Stimulated activated CD8-positive, alpha-beta memory T cell treated with anti-CD3 and anti-CD28 coated beads, Interleukin-15, amount 100 ng/mL, for 48 hours (primary cell): ENCODE data around the gene ITM2C.

ENCODE experiments used
- DNase-seq, 2 donors: peaks; one replicate each; pipeline ENCODE4 v3.0.0-alpha.2; 2020; ENCODE audit warnings: low read depth in 2 of 2

Gene ITM2C

DNA sequence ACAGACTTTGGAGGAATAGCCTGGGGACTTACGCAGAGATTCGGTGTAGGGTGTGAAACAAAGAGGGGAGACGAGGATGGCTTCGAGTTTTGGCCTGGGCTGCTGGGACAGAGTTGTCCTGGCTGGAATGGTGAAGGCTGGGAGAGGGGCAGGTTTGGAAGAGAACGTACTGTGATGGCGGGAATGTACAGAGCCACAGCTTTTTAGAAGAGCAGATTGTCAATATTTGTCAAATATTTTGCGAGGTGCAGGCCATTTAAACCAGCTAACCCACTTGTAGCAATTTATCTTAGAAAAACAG, 14.4 kb upstream of the ITM2C start:
- no peak for DNase-seq

DNA sequence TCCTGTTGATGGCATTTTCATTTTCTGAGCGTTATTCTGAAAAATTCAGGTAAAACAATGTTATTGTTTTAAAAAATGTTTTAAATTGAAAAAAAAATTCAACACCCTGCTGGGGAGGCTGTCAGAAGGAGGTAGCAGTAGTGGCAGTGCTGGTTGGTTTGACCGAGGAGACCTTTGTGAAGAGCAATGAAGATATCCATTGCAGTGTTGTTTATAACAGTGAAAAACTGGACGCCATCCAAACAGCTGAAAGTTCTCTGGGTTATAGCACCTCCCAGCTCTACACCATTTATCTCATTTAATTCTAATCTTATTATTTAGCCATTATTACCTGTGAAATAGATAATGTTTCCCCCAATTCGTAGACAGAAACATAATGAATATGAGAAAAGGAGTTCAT, 12.6 kb upstream of the ITM2C start:
- no peak for DNase-seq

DNA sequence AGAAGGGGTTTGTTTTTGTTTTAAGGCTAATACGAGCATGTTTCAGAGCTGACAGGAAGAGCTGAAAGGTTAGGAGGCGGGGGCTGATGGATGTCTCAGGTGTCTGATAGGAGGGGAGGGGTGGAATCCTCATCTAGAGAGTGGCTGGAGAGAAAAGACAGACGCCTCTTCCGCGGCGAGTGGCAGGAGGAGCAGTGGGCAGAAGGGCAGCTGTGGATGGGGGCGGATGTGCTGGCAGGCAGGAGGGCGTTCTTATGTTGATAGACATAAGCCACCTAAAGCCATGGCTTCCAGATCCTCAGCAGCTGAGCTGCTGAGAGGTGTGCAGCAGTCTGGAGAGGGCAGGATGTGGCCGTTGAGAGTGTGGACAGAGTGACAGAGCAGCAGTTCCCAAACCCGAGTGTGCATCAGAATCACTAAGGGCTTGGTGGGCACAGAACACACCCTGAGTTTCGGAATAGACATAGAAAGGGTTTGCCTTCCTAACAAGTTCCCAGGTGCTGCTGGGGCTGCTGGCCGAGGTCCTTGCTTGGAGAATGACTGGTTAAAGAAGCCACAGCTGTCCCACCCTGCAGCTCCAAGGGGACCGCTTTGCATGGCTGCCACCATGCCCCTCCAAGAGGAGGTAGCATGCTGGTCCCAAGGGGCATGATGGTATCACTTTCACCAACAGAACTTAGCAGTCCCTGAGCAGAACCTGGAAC, 3.0 kb upstream of the ITM2C start:
- no peak for DNase-seq

DNA sequence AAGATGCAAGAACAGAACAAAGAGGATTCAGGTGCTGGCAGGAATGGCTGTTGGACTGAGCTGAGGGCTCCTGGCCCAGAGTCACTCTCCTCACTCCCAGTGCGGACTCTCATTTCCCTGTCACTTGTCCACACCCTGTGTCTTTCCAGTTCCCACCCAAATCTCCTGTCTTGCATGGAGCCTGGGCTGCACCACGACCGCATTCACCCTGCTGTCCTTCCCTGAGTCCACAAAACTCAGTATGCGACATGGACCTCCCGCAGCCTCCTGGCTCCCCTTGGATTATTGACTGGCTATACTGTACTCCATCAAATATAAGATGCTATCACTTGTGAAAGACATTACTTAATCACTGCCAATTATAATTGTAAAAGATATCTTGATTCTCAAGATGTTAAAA, 2.5 kb upstream of the ITM2C start:
- DNase-seq: no peak

DNA sequence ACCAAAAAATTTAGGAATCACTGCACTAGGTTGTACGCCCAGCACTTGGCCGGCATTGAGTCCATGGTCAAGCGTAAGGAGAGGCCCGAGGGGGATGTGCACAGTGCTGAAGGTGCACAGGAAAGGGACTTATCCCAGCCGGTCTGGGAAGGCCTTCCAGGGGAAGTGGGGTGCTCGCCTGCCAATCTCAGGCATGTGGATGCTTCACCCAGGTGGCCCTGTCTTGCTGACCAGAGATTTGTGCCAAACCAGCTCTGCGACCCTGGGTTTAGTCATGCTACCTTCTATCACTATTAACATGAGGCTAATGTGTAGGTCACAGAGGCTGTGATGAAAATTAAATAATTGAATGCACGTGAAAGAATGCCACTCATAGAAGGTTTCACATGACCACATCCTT, 1.7 kb upstream of the ITM2C start:
- DNase-seq: no peak

DNA sequence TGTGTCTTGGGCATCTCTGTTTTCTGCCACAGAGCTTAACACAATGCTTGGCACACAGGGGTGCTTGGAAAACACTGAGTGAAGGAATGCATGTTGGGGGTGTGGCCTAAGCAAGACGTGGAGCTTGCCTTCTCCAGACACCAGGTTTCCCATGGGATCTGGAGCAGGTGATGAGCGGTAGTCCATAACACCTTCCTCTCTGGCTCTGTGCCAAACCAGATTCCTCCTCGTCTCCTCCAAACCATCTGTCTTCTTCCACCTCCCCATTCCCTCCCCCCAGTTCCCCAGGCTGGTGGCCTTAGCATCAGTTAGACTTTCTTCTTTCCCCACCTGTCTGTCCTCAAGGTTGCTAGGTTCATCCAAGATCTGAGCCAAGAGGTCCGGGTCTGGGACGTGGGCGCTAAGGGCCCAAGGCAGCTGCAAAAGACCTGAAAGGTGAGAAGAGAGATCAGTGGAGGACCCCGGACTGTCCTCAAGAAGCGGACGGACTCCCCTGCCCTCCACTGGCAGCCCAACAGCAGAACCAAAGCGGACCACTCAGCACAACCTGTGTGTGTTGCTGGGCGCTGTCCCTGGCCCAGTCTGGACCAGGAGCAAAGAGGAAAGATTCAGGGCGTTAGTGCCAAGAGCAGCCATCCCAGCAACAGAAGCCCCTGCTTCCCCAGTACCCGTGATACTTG, 1.2 kb upstream of the ITM2C start:
- DNase-seq: no peak

DNA sequence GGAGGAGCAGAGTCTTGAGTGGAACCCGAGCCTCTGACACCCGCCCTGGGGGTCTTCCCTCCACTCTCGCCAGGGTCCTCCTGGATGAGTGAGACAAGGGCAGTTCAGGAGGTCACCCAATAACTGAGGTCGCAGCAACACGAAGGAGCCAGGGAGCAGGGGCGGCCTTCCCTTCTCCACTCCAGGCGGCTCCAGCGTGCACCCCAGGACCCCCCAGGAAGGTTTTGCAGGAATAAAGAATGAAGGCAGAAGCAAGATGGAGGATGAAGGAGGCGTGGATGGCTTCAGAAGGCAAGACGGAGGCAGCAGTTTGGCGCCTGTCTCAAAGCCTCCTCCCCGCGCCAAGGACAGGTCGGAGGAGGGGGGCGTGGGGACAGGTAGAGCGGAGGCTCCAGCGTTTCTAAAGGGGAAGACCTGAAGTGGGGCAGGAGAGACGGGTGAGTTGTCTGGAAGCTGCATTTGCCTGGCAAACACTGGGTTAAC, 579 bp upstream of the ITM2C start:
- no peak for DNase-seq

DNA sequence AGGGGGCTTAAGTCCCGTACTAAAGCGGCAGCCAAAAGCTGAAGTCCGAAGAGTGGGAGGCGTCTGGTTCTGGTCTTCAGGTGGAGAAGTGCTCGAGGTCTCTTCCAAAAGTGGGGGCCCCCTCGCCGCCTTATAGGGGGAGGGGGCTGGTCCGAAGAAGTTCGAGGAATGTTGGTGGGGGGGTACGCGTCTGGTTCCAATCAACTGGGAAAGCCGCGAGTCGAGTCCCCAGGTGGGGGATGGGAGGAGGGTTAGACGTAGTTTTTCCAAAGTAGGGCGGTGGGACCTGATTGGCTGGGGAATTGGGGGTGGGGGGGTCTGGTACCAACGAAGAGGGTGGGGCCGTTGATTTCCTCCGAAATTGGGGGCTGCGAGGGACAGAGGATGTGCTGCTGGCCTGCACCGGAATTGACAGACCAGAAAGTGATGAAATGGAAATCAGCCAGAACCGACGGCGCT, 594 bp downstream of the ITM2C start:
- no peak for DNase-seq

DNA sequence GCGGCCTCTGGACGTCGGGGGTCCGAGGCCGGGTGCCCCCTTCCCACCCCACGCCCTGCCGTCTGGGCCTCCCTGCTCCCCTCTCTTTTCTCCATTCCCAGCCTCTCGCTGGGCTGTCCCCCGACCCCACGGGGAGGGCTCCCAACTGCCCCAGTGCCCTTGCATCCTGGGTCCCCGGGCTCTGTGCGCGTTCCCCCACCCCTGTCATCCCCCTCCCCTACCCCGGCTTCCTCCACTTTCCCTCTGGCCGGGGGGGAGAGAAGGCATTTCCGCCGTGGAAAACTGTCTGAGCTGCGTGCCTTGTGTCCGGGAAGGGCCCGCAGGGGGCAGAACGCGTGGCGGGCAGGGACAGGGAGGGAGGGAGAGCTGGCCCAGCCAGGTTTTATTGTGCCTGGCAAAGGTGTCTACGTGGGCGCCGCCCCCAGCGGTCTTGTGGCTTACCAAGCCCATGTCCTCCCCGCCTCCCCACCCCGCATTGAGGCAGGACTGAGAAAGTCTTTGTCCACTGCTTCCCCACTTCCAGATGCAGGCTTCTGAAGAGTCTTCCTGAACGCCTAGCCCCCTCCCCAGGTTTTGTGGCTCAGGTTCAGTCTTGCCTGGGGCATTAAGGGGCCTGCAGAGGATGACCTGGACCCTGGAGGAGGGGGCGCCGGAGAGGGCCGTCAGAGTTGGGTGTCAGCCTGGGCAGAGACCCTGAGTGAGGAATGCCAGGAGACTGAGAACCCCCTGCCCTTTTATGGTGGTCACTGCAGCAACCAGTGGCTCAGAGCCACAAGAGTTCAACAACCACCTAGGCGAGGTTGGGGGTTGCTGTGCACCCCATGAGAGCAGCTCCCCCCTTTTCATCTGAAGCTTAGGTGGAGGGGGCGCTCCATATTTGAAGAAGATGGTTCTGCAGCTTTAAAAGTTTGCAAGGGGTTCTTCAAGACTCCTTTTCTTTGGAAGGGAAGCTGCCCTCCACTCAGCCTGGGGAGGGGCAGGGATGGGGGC, 1.3 kb downstream of the ITM2C start:
- peak in 1 of 2 donors; percentile 30 for DNase-seq

DNA sequence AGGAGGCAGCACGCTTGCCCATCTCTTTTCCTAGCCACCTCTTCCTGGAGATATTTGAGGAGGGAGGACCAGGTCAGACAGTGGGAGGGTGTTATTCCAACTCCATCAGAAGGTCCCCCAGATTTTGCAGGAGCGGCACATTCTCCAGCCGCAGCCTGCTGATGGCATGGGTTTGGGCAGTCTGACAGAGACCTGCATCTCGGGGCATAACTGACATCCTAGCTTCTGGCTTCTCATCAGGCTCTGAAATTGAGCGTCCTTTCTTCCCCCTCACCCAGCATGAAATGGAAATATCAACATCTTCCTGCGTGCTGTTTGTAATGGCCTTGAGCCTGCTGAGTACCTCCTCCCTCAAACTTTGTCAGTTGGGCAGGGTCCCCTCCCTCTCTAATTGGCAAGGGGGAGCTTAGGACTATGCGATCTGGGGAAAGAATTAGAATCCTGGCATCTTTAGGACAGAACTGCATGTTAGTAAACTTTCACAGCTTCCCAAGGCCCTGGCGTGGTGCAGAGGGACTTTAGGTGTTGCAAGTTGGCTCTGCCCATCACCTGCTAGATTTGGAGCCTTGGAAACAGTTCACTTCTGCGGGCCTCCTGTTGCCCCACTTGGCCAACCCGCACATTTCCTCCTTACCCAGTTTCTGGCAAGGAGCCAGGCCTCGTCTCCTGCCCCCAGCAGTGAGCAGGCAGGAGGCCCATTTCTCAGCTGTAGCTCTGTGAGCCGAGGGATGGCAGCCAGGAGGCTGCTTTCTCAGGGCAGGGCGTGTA, 2.2 kb downstream of the ITM2C start:
- DNase-seq: no peak

DNA sequence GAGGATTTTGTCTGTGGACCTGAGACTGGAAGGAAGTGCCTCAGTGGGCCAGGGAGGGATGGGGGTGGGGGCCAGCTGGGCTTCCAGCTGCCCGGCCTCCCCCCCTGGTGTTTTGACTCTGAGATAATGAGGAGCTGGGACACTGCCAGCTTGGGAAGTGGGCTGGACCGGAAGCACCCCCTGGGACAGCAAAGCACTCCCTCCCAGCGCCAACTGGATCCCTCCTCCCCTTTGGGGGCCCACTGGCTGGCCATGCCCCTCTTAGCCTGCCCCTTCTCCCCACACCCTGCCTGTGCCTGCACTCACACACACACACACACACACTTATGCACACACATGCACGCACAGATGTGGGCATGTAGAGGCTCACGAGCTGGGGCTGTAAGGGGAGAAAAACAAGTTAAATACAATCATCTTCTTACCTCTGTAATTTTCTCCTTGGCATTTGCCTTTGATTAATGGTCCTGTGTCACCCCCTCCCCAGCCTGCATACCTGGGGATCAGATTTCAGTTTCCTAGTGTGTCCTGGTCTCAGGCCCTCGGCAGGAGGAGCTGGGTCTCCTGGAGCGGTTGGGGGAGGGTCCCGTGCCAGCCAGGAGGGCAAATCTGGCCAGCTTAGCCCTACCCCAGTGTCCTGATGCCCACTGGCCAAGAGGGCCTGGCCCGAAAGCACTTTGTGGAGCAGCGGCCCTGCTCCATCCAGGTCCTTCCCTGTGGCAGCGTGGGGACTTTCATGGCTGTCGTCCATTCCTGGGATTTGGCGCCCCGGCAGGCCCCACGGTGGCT, 3.6 kb downstream of the ITM2C start:
- DNase-seq: no peak

DNA sequence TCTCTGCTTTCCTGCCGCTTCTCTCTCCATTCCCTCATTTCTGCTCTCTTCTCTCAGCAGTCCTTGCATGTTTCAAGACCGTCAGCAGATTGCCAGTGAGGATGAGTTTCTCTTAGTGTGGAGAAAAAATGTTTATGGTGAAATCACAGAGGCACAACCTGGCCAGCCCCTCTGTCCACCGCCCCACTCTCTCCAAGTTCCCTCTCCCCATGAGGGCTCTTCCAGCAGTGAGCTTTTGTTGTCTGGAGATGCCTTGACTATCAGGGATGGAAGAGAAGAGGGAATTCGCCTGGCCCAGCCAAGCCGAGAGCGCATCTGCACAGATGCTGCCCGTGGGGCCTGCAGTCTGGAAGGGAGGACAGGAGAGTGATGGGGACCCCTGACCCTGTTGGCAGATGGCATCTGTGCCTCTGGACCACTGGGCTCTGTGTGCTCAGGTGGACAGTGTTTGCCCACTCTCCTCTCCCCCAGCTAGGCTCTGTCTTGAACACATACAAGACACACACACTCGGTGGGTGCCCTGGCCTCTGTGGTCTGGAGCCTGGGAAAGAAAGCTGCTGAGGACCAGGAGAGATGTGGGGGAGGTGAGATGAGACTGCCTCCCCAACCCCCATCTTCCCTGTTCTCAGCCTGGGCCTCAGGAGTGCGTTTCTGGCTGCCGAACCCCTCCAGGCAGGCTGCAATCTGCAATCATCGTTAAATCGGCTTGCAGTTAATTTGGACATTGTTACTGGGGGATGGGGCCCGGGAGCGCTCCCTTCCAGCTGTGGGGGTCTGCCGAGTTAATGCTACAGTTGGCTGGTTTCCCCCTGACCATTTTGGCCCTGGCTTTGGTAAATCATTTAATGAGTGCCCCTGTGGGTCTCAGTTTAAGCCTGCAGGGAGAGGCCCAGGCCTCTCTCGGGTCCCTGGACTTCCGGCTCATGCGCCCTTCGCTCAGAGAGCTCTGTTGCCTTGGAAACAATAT, 4.5 kb downstream of the ITM2C start:
- no peak for DNase-seq

DNA sequence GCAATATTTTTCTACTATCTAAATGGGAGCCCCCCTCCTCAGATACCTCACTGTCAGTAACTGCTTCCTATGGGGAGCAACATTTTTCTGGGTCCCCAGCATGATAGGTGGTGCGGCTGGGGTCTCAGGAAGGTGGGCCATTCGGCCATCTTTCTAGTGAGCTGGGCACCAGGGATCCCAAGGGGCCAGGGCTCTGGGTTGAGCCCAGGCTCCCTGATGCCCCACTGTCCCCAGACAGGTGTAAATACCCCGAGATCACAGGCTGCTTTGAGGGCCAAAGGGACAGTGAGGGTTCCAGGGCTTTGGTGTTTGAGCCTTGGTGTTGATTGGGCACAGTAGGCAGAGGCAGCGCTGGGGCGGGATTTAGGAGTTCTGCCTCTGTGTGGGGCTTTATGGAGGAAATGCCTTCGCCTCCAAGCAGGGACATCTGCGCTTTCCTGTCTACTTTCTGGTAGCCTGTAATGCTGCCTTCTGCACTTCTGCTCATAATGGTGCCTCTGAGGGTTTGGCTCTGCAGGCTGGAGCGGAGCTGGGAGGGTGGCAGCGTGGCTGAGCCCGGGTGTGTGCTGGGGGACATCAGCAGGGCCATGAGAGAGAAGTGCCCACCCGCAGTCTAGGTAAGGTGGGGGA, 5.3 kb downstream of the ITM2C start:
- DNase-seq: no peak

DNA sequence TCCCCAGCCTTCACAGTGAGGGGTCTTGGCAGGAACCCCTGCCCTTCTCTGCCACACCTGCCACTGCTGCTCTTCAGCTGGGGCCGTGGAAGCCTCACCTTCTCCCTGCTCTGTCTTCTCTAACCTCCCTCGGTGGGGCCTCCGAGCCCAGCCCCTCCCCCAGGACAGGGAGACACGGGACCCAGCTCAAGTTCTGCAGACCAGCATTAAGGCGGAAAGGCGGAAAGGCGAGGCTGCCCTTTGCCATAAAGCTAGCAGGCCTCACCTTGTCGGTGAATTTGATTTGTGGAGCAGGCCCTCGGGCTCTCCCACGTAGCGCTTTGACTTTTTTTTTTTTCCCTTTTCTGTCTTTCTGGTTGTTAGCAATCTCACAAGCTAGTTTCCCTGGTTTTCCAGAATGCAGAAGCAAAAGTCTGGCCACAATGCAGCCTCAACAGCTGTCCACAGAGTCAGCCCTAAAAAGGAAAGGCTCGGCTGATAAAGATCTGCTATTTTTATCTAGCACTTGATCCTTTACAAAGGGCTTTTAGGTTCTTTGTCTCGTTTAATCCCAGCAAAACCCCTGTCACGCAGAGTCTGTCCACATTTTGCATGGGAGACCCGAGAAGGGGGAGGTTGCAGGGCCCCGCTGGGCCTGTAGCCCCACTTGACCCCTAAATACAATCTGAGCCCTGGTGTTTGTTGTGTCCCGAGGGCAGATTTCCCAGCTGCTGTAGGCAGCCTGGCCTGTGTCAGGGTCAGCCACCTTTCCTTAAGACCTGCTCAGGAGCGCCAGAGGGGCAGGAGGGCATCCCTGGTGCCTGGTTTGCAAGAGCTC, 6.0 kb downstream of the ITM2C start:
- no peak for DNase-seq

DNA sequence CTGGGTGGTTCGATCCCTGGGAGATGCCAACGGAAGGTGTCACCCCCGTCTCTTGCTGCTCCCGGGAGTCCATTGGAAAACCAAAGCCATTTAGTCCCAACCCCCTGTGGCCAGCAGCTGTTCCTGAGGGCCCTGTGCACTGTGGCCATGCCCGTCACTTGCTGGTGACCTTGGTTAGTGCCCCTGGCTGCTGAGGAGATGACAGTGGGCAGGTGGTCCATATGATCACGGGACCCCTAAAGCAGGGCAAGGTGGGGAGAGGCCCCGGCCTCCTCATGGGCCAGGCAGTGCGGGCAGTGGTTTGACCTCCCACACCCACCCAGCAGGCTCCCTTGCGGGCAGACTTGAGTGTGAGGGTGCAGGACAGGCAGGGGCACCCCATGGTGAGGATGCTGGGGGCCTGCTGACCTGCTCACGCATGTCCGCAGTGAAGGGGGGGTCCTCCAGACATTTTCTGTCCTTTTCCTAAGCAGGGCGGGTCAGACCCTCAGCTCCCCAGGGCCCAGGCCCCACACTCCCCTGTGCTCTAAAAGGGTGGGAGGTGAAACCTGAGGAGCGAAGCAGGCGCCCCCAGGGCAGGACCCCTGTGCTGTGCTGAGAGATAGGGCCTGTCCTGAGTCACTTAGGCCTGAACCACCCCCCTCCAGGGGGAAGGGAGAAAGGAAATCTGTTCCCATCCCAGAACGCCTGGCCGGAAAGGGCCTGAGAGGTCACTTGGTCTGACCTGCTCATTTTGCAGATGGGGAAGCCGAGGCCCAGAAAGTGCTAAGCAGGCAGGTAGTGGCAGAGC, 6.8 kb downstream of the ITM2C start:
- DNase-seq: no peak

DNA sequence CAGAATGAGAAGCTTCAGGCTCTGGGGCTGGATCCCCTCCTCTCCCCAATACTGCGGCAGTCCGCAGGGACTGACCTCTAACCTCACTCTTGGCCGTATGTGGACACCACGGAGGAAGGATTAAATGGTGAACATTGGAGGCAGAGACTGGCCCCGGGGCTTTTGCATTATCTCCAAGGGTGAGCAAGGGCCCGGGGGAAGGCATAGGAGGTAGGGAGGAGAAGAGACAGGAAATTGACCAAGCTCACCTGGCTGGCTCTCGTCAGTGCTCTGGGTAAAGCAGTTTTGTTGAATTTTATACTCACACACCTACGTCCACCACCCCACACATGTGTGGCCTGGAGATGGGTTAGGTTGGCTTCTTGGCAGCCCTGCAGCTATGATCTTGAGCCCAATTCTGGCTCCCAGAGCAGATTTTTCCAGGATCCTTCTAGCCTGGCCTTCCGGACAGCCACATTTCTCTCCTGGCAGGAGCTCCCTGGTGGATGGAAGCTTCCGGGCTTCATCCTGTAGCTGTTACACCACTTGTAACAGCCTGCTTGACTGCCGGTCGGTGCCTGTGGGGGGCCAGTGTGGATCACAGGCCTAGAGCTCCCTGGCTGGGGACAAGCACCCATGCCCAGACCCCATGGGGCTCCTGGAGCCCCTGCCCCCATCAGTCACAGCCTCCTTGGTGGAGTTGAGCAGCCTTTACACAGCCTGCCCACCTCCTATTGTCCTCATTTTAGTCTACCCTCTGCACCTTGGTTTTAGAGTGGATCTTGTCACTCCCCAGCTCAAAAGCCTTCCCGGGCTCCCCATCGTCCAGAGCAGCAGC, 7.6 kb downstream of the ITM2C start:
- DNase-seq: no peak
